Measurements from ENCODE around the gene OR5K1. TPM values are rescaled to one million over a fixed set of nuclear protein-coding genes. Genes with fewer than 3 reads are reported as not detected.

The OR5K1 gene
- not detected for total RNA-seq
- long read RNA-seq = 0 reads

- Histone ChIP-seq H3K27ac (no peak within 1 kb of the TSS), H3K27me3 (no peaks in the 10 kb centered on the region), H3K4me3 (no peak within 1 kb of the TSS), H3K4me1 (no peaks in the 10 kb centered on the region), H3K9me3 (no peaks in the 10 kb centered on the region), H3K36me3 (no peaks in the 10 kb centered on the region)
- no peak for TF ChIP-seq CTCF (IDR thresholded peaks at IDR 0.05)
- DNase-seq = no peak
- no peak for ATAC-seq
- intact Hi-C loops (cut with DNase I) = no loop called here
Measured at GRCh38 chr3:98462901-98463300, at the start of gene OR5K1. OR5K1 (plus strand) TSS chr3:98463201; CDS start chr3:98469577, 6,376 bp downstream.

GRCh38 chr3:98432575-98432974 is 30.4 kb upstream of the OR5K1 start:
- Histone ChIP-seq H3K27ac (no peak overlapping the region), H3K4me1 (no peaks in the 10 kb centered on the region), H3K9me3 (peaks cover 14% of the 10 kb centered on the region), H3K27me3 (no peaks in the 10 kb centered on the region), H3K4me3 (no peak overlapping the region), H3K36me3 (no peaks in the 10 kb centered on the region)
- ATAC-seq (no peak), DNase-seq (no peak)
- no peak for TF ChIP-seq CTCF (IDR thresholded peaks at IDR 0.05)
- intact Hi-C loops (cut with DNase I) = no loop called here

GRCh38 chr3:98433764-98434163 is 29.2 kb upstream of the OR5K1 start:
- no peak for ATAC-seq
- no peaks in the 10 kb centered on the region for H3K27me3 ChIP-seq
- no peaks in the 10 kb centered on the region for H3K36me3 ChIP-seq
- no peak for DNase-seq
- H3K4me1 ChIP-seq = no peaks in the 10 kb centered on the region
- H3K4me3 ChIP-seq = no peak overlapping the region
- H3K9me3 ChIP-seq = peaks cover 14% of the 10 kb centered on the region
- intact Hi-C loops (cut with DNase I) = no loop called here
- H3K27ac ChIP-seq = no peak overlapping the region
- no peak for TF ChIP-seq CTCF (IDR thresholded peaks at IDR 0.05)

GRCh38 chr3:98434412-98434811 is 28.6 kb upstream of the OR5K1 start:
- ATAC-seq = no peak
- intact Hi-C loops (cut with DNase I) = no loop called here

GRCh38 chr3:98440283-98440682 is 22.7 kb upstream of the OR5K1 start:
- no peak for DNase-seq
- no peaks in the 10 kb centered on the region for H3K4me1 ChIP-seq
- no peaks in the 10 kb centered on the region for H3K9me3 ChIP-seq
- H3K4me3 ChIP-seq = no peak overlapping the region
- H3K27me3 ChIP-seq = no peaks in the 10 kb centered on the region
- no peak for TF ChIP-seq CTCF (IDR thresholded peaks at IDR 0.05)
- no peak for ATAC-seq
- no peaks in the 10 kb centered on the region for H3K36me3 ChIP-seq
- no peak overlapping the region for H3K27ac ChIP-seq
- intact Hi-C loops (cut with DNase I) = no loop called here

More at GRCh38 chr3:98434412-98434811, 28.6 kb upstream of the OR5K1 start:
- no peak for DNase-seq
- H3K9me3 ChIP-seq = peaks cover 14% of the 10 kb centered on the region
- no peaks in the 10 kb centered on the region for H3K36me3 ChIP-seq
- H3K27ac ChIP-seq = no peak overlapping the region
- H3K27me3 ChIP-seq = no peaks in the 10 kb centered on the region
- H3K4me3 ChIP-seq = no peak overlapping the region
- TF ChIP-seq CTCF (IDR thresholded peaks at IDR 0.05) = no peak
- H3K4me1 ChIP-seq = no peaks in the 10 kb centered on the region

GRCh38 chr3:98445949-98446406 is 17.0 kb upstream of the OR5K1 start:
- Histone ChIP-seq H3K4me3 (no peak overlapping the region), H3K27me3 (no peaks in the 10 kb centered on the region), H3K27ac (no peak overlapping the region), H3K4me1 (no peaks in the 10 kb centered on the region), H3K36me3 (no peaks in the 10 kb centered on the region), H3K9me3 (no peaks in the 10 kb centered on the region)
- ATAC-seq = no peak
- intact Hi-C loops (cut with DNase I) = no loop called here
- no peak for TF ChIP-seq CTCF (IDR thresholded peaks at IDR 0.05)
- no peak for DNase-seq
